ENCODE measurements around the gene RPSA. TPM values are rescaled to one million over a fixed set of nuclear protein-coding genes. Genes with fewer than 3 reads are reported as not detected.
"Not testable (repeated sequence)": the region's sequence is repeated elsewhere in the genome, so short reads cannot be mapped to it uniquely, and the experiment has no call there.

RPSA gene
- total RNA-seq, 1 experiment from 2014 or later = 1,987 TPM

GRCh38 chr3:39412668-39413260 is 6.2 kb downstream of the RPSA start:
- in situ Hi-C loops (cut with HindIII; ENCODE audit: low pct_unique_long_range_greater_than_20kb, low sequenced_read_pairs) = no loop called here
- no peak for DNase-seq (ENCODE audit: low read depth, low spot score)

- in situ Hi-C loops (cut with HindIII; ENCODE audit: low pct_unique_long_range_greater_than_20kb, low sequenced_read_pairs) = no loop called here
- no peak for DNase-seq (ENCODE audit: low read depth, low spot score)
These were observed 7.3 kb downstream of the RPSA start for GRCh38 chr3:39413691-39414420.

GRCh38 chr3:39414421-39414907 is 7.9 kb downstream of the RPSA start:
- in situ Hi-C loops (cut with HindIII; ENCODE audit: low pct_unique_long_range_greater_than_20kb, low sequenced_read_pairs) = no loop called here
- no peak for DNase-seq (ENCODE audit: low read depth, low spot score)

GRCh38 chr3:39415302-39415701 is 8.8 kb downstream of the RPSA start:
- in situ Hi-C loops (cut with HindIII; ENCODE audit: low pct_unique_long_range_greater_than_20kb, low sequenced_read_pairs); DNase-seq (ENCODE audit: low read depth, low spot score): not testable (repeated sequence)

- in situ Hi-C loops (cut with HindIII; ENCODE audit: low pct_unique_long_range_greater_than_20kb, low sequenced_read_pairs) = no loop called here
- DNase-seq (ENCODE audit: low read depth, low spot score) = no peak
These were observed 9.5 kb downstream of the RPSA start for GRCh38 chr3:39415983-39416382.

GRCh38 chr3:39416998-39417397 is 10.5 kb downstream of the RPSA start:
- in situ Hi-C loops (cut with HindIII; ENCODE audit: low pct_unique_long_range_greater_than_20kb, low sequenced_read_pairs); DNase-seq (ENCODE audit: low read depth, low spot score): not testable (repeated sequence)

- in situ Hi-C loops (cut with HindIII; ENCODE audit: low pct_unique_long_range_greater_than_20kb, low sequenced_read_pairs) = not testable (repeated sequence)
These were observed 12.2 kb downstream of the RPSA start for GRCh38 chr3:39418556-39419225.

GRCh38 chr3:39419742-39420315 is 13.3 kb downstream of the RPSA start:
- in situ Hi-C loops (cut with HindIII; ENCODE audit: low pct_unique_long_range_greater_than_20kb, low sequenced_read_pairs) = no loop called here
- DNase-seq (ENCODE audit: low read depth, low spot score) = no peak

More at GRCh38 chr3:39418556-39419225, 12.2 kb downstream of the RPSA start:
- DNase-seq (ENCODE audit: low read depth, low spot score) = not testable (repeated sequence)

GRCh38 chr3:39420543-39420942 is 14.0 kb downstream of the RPSA start:
- no peak for DNase-seq (ENCODE audit: low read depth, low spot score)
- in situ Hi-C loops (cut with HindIII; ENCODE audit: low pct_unique_long_range_greater_than_20kb, low sequenced_read_pairs) = no loop called here

GRCh38 chr3:39423436-39423970 is 17.0 kb downstream of the RPSA start:
- DNase-seq (ENCODE audit: low read depth, low spot score) = no peak
- in situ Hi-C loops (cut with HindIII; ENCODE audit: low pct_unique_long_range_greater_than_20kb, low sequenced_read_pairs) = no loop called here

GRCh38 chr3:39426312-39426711 is 19.8 kb downstream of the RPSA start:
- DNase-seq (ENCODE audit: low read depth, low spot score) = no peak
- in situ Hi-C loops (cut with HindIII; ENCODE audit: low pct_unique_long_range_greater_than_20kb, low sequenced_read_pairs) = no loop called here

- in situ Hi-C loops (cut with HindIII; ENCODE audit: low pct_unique_long_range_greater_than_20kb, low sequenced_read_pairs) = no loop called here
- DNase-seq (ENCODE audit: low read depth, low spot score) = no peak
These were observed 21.0 kb downstream of the RPSA start for GRCh38 chr3:39427506-39427905.

- DNase-seq (ENCODE audit: low read depth, low spot score) = no peak
- in situ Hi-C loops (cut with HindIII; ENCODE audit: low pct_unique_long_range_greater_than_20kb, low sequenced_read_pairs) = no loop called here
These were observed 22.3 kb downstream of the RPSA start for GRCh38 chr3:39428745-39429201.

- in situ Hi-C loops (cut with HindIII; ENCODE audit: low pct_unique_long_range_greater_than_20kb, low sequenced_read_pairs) = no loop called here
- DNase-seq (ENCODE audit: low read depth, low spot score) = no peak
These were observed 22.9 kb downstream of the RPSA start for GRCh38 chr3:39429466-39429865.

- DNase-seq (ENCODE audit: low read depth, low spot score) = no peak
- in situ Hi-C loops (cut with HindIII; ENCODE audit: low pct_unique_long_range_greater_than_20kb, low sequenced_read_pairs) = no loop called here
These were observed 25.8 kb downstream of the RPSA start for GRCh38 chr3:39432342-39432741.

- in situ Hi-C loops (cut with HindIII; ENCODE audit: low pct_unique_long_range_greater_than_20kb, low sequenced_read_pairs) = no loop called here
- DNase-seq (ENCODE audit: low read depth, low spot score) = no peak
These were observed 27.1 kb downstream of the RPSA start for GRCh38 chr3:39433642-39434041.

- in situ Hi-C loops (cut with HindIII; ENCODE audit: low pct_unique_long_range_greater_than_20kb, low sequenced_read_pairs) = no loop called here
- no peak for DNase-seq (ENCODE audit: low read depth, low spot score)
These were observed 28.1 kb downstream of the RPSA start for GRCh38 chr3:39434574-39434973.

Data from SK-MEL-5 (cell line).